H9 (cell line): ENCODE measurements around the gene FOXG1. TPM values are rescaled to one million over a fixed set of nuclear protein-coding genes. Genes with fewer than 3 reads are reported as not detected.

ENCODE experiments used
- DNase-seq: peaks from one replicate; pipeline ENCODE4 v3.0.0-alpha.2; 2017
- H2AFZ ChIP-seq: one replicate; pipeline ENCODE4 v1.6.1; 2013; ENCODE audit warnings: mild to moderate bottlenecking, low read length, control low read depth, moderate library complexity
- H2AK5ac ChIP-seq: 2 replicates; pipeline ENCODE4 v1.6.1; 2013; ENCODE audit warnings: low read length, control low read depth, mixed read lengths; ENCODE audit not compliant: insufficient read length
- H2BK120ac ChIP-seq: one replicate; pipeline ENCODE4 v1.6.1; 2013; ENCODE audit warnings: low read depth, mild to moderate bottlenecking, low read length, control low read depth, inconsistent platforms; ENCODE audit not compliant: poor library complexity, severe bottlenecking
- H2BK12ac ChIP-seq: 2 replicates; pipeline ENCODE4 v1.6.1; 2013; ENCODE audit warnings: low read length, control low read depth, mixed read lengths, low read depth; ENCODE audit not compliant: insufficient read length
- H2BK15ac ChIP-seq: 2 replicates; pipeline ENCODE4 v1.6.1; 2013; ENCODE audit warnings: low read depth, low read length, control low read depth
- H2BK20ac ChIP-seq: one replicate; pipeline ENCODE4 v1.6.1; 2013; ENCODE audit warnings: low read depth, mild to moderate bottlenecking, low read length, control low read depth, inconsistent platforms; ENCODE audit not compliant: poor library complexity, severe bottlenecking
- H2BK5ac ChIP-seq: 2 replicates; pipeline ENCODE4 v1.6.1; 2013; ENCODE audit warnings: low read length, control low read depth, mixed read lengths; ENCODE audit not compliant: insufficient read length
- H3K14ac ChIP-seq: 2 replicates; pipeline ENCODE4 v1.6.1; 2013; ENCODE audit warnings: low read length, control low read depth; ENCODE audit not compliant: insufficient read depth
- H3K18ac ChIP-seq: 2 replicates; pipeline ENCODE4 v1.6.1; 2013; ENCODE audit warnings: low read depth, mild to moderate bottlenecking, mixed read lengths, low read length, control low read depth; ENCODE audit not compliant: insufficient read length
- H3K23ac ChIP-seq: 2 replicates; pipeline ENCODE4 v1.6.1; 2013; ENCODE audit warnings: low read length, control low read depth, mixed read lengths, low read depth; ENCODE audit not compliant: insufficient read length
- H3K23me2 ChIP-seq: 2 replicates; pipeline ENCODE4 v1.6.1; 2013; ENCODE audit warnings: low read depth, mild to moderate bottlenecking, mixed read lengths, low read length, control low read depth; ENCODE audit not compliant: insufficient read length, poor library complexity, severe bottlenecking
- H3K27ac ChIP-seq: 2 replicates; pipeline ENCODE4 v1.5.1; 2013; ENCODE audit warnings: low read length, control low read depth, mixed read lengths, low read depth; ENCODE audit not compliant: insufficient read length
- H3K27me3 ChIP-seq: 2 replicates; pipeline ENCODE4 v1.6.1; 2013; ENCODE audit warnings: low read length, control low read depth, inconsistent platforms; ENCODE audit not compliant: insufficient read depth
- H3K4ac ChIP-seq: 2 replicates; pipeline ENCODE4 v1.6.1; 2013; ENCODE audit warnings: low read depth, mild to moderate bottlenecking, control low read depth, inconsistent platforms, low read length, moderate library complexity
- H3K4me1 ChIP-seq: 2 replicates; pipeline ENCODE4 v1.6.1; 2013; ENCODE audit warnings: low read length, control low read depth, inconsistent platforms; ENCODE audit not compliant: insufficient read depth
- H3K4me2 ChIP-seq: 2 replicates; pipeline ENCODE4 v1.6.1; 2013; ENCODE audit warnings: low read length, control low read depth, mixed read lengths; ENCODE audit not compliant: insufficient read length, insufficient read depth
- H3K56ac ChIP-seq: 2 replicates; pipeline ENCODE4 v1.6.1; 2013; ENCODE audit warnings: low read depth, mild to moderate bottlenecking, mixed read lengths, low read length, control low read depth; ENCODE audit not compliant: insufficient read length
- H3K79me1 ChIP-seq: 2 replicates; pipeline ENCODE4 v1.6.1; 2013; ENCODE audit warnings: low read depth, mild to moderate bottlenecking, moderate library complexity, low read length, control low read depth, inconsistent platforms; ENCODE audit not compliant: insufficient read depth, poor library complexity, severe bottlenecking
- H3K79me2 ChIP-seq: 2 replicates; pipeline ENCODE4 v1.6.1; 2013; ENCODE audit warnings: low read length, control low read depth, inconsistent platforms; ENCODE audit not compliant: insufficient read depth
- H3K9ac ChIP-seq: 2 replicates; pipeline ENCODE4 v1.6.1; 2013; ENCODE audit warnings: low read length, control low read depth, mixed read lengths; ENCODE audit not compliant: insufficient read length; ENCODE audit errors: extremely low read depth
- H3K9me3 ChIP-seq: one replicate; pipeline ENCODE4 v1.6.1; 2013; ENCODE audit warnings: low read depth, low read length, inconsistent platforms; ENCODE audit not compliant: control insufficient read depth
- H3T11ph ChIP-seq: one replicate; pipeline ENCODE4 v1.6.1; 2013; ENCODE audit warnings: mild to moderate bottlenecking, low read length, control low read depth, inconsistent platforms
- H4K20me1 ChIP-seq: one replicate; pipeline ENCODE4 v1.6.1; 2013; ENCODE audit not compliant: control insufficient read depth, insufficient read length, insufficient read depth
- H4K5ac ChIP-seq: 2 replicates; pipeline ENCODE4 v1.6.1; 2013; ENCODE audit warnings: low read depth, mild to moderate bottlenecking, mixed read lengths, low read length, control low read depth; ENCODE audit not compliant: insufficient read length
- H4K8ac ChIP-seq: replicated peaks from 2 replicates; pipeline ENCODE4 v1.6.1; 2013; ENCODE audit warnings: low read length, control low read depth, mixed read lengths, low read depth; ENCODE audit not compliant: insufficient read length
- H4K91ac ChIP-seq: 2 replicates; pipeline ENCODE4 v1.6.1; 2013; ENCODE audit warnings: low read depth, mild to moderate bottlenecking, moderate library complexity, mixed read lengths, low read length, control low read depth; ENCODE audit not compliant: insufficient read length
- H3K27ac Mint-ChIP-seq, 3 experiments: 2 replicates in 2 of 3; 3 replicates in 1 of 3; pipeline ENCODE4 v1.8.0; 2020 to 2021; ENCODE audit warnings: mixed read lengths in 3 of 3, mild to moderate bottlenecking in 1 of 3, moderate library complexity in 1 of 3
- H3K27me3 Mint-ChIP-seq: 2 replicates; pipeline ENCODE4 v1.8.0; 2021; ENCODE audit warnings: low read depth, mild to moderate bottlenecking, moderate library complexity, mixed read lengths
- H3K36me3 Mint-ChIP-seq, 3 experiments: 2 replicates in 2 of 3; 3 replicates in 1 of 3; pipeline ENCODE4 v1.8.0; 2020 to 2021; ENCODE audit warnings: low read depth in 3 of 3, mixed read lengths in 3 of 3; ENCODE audit not compliant: insufficient read depth in 1 of 3
- H3K4me1 Mint-ChIP-seq, 2 experiments: 2 replicates each; pipeline ENCODE4 v1.8.0; 2020; ENCODE audit warnings: mixed read lengths in 2 of 2
- H3K4me3 Mint-ChIP-seq, 2 experiments: 2 replicates in 1 of 2; 3 replicates in 1 of 2; pipeline ENCODE4 v1.8.0; 2020 to 2021; ENCODE audit warnings: mild to moderate bottlenecking in 2 of 2, mixed read lengths in 2 of 2, moderate library complexity in 1 of 2
- H3K9me3 Mint-ChIP-seq, 2 experiments: 2 replicates in 1 of 2; 3 replicates in 1 of 2; pipeline ENCODE4 v1.8.0; 2020; ENCODE audit warnings: mild to moderate bottlenecking in 2 of 2, mixed read lengths in 2 of 2, moderate library complexity in 1 of 2
- CTCF ChIP-seq: fragments of 200-600 bp; sonication (generic); conservative IDR thresholded peaks from 3 replicates; pipeline ENCODE4 v1.8.0; 2021; ENCODE audit warnings: antibody characterized with exemption, mild to moderate bottlenecking
- WGBS: extraction: QIAGEN DNeasy Blood & Tissue Kit; methylation state at CpG from one replicate; pipeline ENCODE4 v1.1.7; 2013; ENCODE audit warnings: missing lambda C conversion rate, low lambda C conversion rate, mixed read lengths; ENCODE audit not compliant: insufficient read length; ENCODE audit errors: extremely low coverage; 5-methylcytosine and 5-hydroxymethylcytosine counted together
- total RNA-seq: library from RNA; stranded (reverse); gene quantifications from 2 replicates; pipeline ENCODE4 v1.2.1, GENCODE V29; 2021

The FOXG1 gene
- total RNA-seq, 1 experiment from 2014 or later, result 0.11 TPM

- Mint-ChIP-seq H3K36me3 (peaks cover 0 to 2% (median 0%) of the 10 kb centered on the region in 3 experiments; a peak in 1 of 7 replicates), H3K27me3 (peaks cover 100% of the 10 kb centered on the region), H3K9me3 (peaks cover 0 to 6% of the 10 kb centered on the region in 2 experiments; a peak in 3 of 5 replicates), H3K4me1 (peaks cover 15 to 47% of the 10 kb centered on the region in 2 experiments), H3K27ac (no peak overlapping the region), H3K4me3 (no peak overlapping the region)
- peaks cover 8% of the 10 kb centered on the region for H3K4me1 ChIP-seq
- H2BK120ac ChIP-seq, result no peak overlapping the region
- no peaks in the 10 kb centered on the region for H3K9me3 ChIP-seq
- H2BK15ac ChIP-seq, result no peak overlapping the region
- H4K8ac ChIP-seq, result no peak overlapping the region
- H3K4ac ChIP-seq, result no peak overlapping the region
- no peak overlapping the region for H3T11ph ChIP-seq
- no peak overlapping the region for H3K23ac ChIP-seq
- H3K18ac ChIP-seq, result no peak overlapping the region
- H3K27me3 ChIP-seq, result peaks cover 30% of the 10 kb centered on the region; the same call in 1 of the 2 replicates
- H2BK20ac ChIP-seq, result no peak overlapping the region
- no peak overlapping the region for H2BK5ac ChIP-seq
- no peaks in the 10 kb centered on the region for H4K20me1 ChIP-seq
- H4K91ac ChIP-seq, result no peak overlapping the region
- H3K9ac ChIP-seq, result no peak overlapping the region
- H3K27ac ChIP-seq, result no peak overlapping the region
- H2AFZ ChIP-seq, result no peak overlapping the region
- no peak overlapping the region for H4K5ac ChIP-seq
- H2BK12ac ChIP-seq, result no peak overlapping the region
- no peaks in the 10 kb centered on the region for H3K79me2 ChIP-seq
- no CpG with 5 or more reads among the region's 6 CpGs for WGBS
- no peak overlapping the region for H3K4me2 ChIP-seq
- H3K23me2 ChIP-seq, result peaks cover 13% of the 10 kb centered on the region
- H3K14ac ChIP-seq, result no peak overlapping the region
- no peaks in the 10 kb centered on the region for H3K79me1 ChIP-seq
- no peak for TF ChIP-seq CTCF
- no peak overlapping the region for H2AK5ac ChIP-seq
- no peak overlapping the region for H3K56ac ChIP-seq
- peak; percentile 71 for DNase-seq
These were observed 14.5 kb downstream of the FOXG1 start for GRCh38 chr14:28780843-28781820.
